Sigmoid colon (tissue), 7 donors: ENCODE data around the gene CCNF. TPM values are rescaled to one million over a fixed set of nuclear protein-coding genes. Genes with fewer than 3 reads are reported as not detected.
A peak's percentile ranks its signal among the peaks of the same experiment; 100 is the strongest.

ENCODE experiments used
- DNase-seq: peaks from one replicate; pipeline ENCODE4 v3.0.0-alpha.2; 2019
- H3K27ac ChIP-seq, 4 donors: fragments of 200-600 bp; sonication (generic); one replicate each; pipeline ENCODE4 v1.5.1; 2016 to 2019; ENCODE audit warnings: mild to moderate bottlenecking in 1 of 4
- H3K27me3 ChIP-seq, 3 donors: fragments of 200-600 bp; sonication (generic); one replicate each; pipeline ENCODE4 v1.5.1; 2019; ENCODE audit warnings: mild to moderate bottlenecking in 1 of 3
- H3K36me3 ChIP-seq, 4 donors: fragments of 200-600 bp; sonication (generic); one replicate each; pipeline ENCODE4 v1.5.1; 2016 to 2019
- H3K4me1 ChIP-seq, 4 donors: fragments of 200-600 bp; sonication (generic); one replicate each; pipeline ENCODE4 v1.5.1; 2017 to 2019
- H3K4me3 ChIP-seq, 4 donors: fragments of 200-600 bp; sonication (generic); one replicate each; pipeline ENCODE4 v1.5.1; 2017 to 2019; ENCODE audit warnings: mild to moderate bottlenecking in 2 of 4, moderate library complexity in 1 of 4
- H3K9me3 ChIP-seq, 4 donors: fragments of 200-600 bp in 3 of 4; sonication (generic) in 3 of 4; one replicate each; pipeline versions ENCODE4 v1.5.1 to v1.6.1; 2013 to 2019
- CTCF ChIP-seq, 4 experiments: fragments of 450-650 bp in 3 of 4; fragments of 200-600 bp in 1 of 4; IDR thresholded peaks; one replicate each; pipeline ENCODE4 v1.5.1; 2016 to 2019; ENCODE audit warnings: antibody characterized with exemption in 4 of 4, mild to moderate bottlenecking in 3 of 4, moderate library complexity in 2 of 4
- EP300 ChIP-seq, 4 donors: sonication (generic); formaldehyde crosslinking; IDR thresholded peaks; one replicate each; pipeline ENCODE4 v1.6.1; 2017; ENCODE audit warnings: antibody characterized with exemption in 4 of 4
- POLR2A ChIP-seq, 2 donors: fragments of 450-650 bp; IDR thresholded peaks; one replicate each; pipeline ENCODE4 v1.6.1; 2016; ENCODE audit warnings: antibody characterized with exemption in 2 of 2, mild to moderate bottlenecking in 2 of 2, moderate library complexity in 2 of 2
- POLR2AphosphoS5 ChIP-seq, 4 donors: sonication (generic); formaldehyde crosslinking; IDR thresholded peaks; one replicate each; pipeline ENCODE4 v1.6.1; 2017; ENCODE audit warnings: antibody characterized with exemption in 4 of 4
- WGBS, 2 donors: extraction: QIAGEN DNeasy Blood & Tissue Kit; methylation state at CpG; one replicate each; pipeline ENCODE4 v1.1.7; 2013; 5-methylcytosine and 5-hydroxymethylcytosine counted together
- intact Hi-C: fragments of 100-400 bp; cut with DNase I; formaldehyde crosslinking; loops from one replicate; pipeline ENCODE4 v1.15.1; 2023
- polyA plus RNA-seq, 3 donors: library from polyadenylated mRNA; stranded (reverse); fragments of 200-250 nt; gene quantifications; one replicate each; pipeline ENCODE4 v1.2.3, GENCODE V29; 2013
- total RNA-seq, 4 donors: library from RNA; depleted of rRNA; stranded (reverse); fragments of >200 nt; gene quantifications; one replicate each; pipeline ENCODE4 v1.1.0, GENCODE V29; 2016
- donor health status: healthy with polysubstance abuse.
- donor health status: Bipolar disorder and iron deficiency.
- donor health status: healthy.

The CCNF gene
- total and polyA plus RNA-seq, 7 donors = 0.60 to 11.6 (median 1.2) TPM

DNA sequence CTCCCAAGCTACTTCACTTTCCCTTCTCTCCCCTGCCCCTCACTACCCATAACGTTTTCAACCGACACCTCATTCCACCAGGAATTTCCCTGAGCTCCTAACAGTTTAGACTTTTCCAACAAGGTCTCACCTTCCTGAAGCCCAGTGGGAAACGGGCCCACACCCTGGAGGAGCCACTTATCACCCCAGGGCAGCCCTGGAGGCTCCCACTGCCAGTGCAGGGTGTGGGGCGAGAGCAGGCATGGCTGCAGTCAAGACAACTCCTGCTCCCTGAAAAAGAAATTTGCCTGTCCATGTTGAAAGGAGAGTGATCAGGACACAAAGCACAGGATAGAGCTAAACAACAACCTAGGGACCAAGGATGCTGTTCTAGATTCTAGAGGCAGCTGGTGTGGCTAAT, 1.7 kb upstream of the CCNF start:
- no peaks in the 10 kb centered on the region for H3K9me3 ChIP-seq
- no peak overlapping the region for H3K4me3 ChIP-seq
- no peak for TF ChIP-seq POLR2A (IDR thresholded peaks at IDR 0.05)
- no peak for TF ChIP-seq POLR2AphosphoS5 (IDR thresholded peaks at IDR 0.05)
- TF ChIP-seq EP300 (IDR thresholded peaks at IDR 0.05) = no peak
- TF ChIP-seq CTCF (IDR thresholded peaks at IDR 0.05) = no peak
- peak; percentile 42 for DNase-seq
- 83 to 91% methylated on average over 4 of the region's 4 CpGs for WGBS, 2 donors
- no peaks in the 10 kb centered on the region for H3K27me3 ChIP-seq
- H3K4me1 ChIP-seq = peaks cover 0 to 18% (median 14%) of the 10 kb centered on the region in 4 donors
- intact Hi-C loops = loop anchor here (5.0 kb wide), 3 partner anchors 55 to 455 kb away; partner anchors contain the start of gene FLYWCH2
- peaks cover 0 to 2% (median 0%) of the 10 kb centered on the region in 4 donors for H3K36me3 ChIP-seq
- H3K27ac ChIP-seq = no peak overlapping the region

GRCh38 chr16:2428051-2428783, 1.0 kb upstream of the CCNF start:
- WGBS, 2 donors = 21 to 35% methylated on average over 28 of the region's 28 CpGs
- Histone ChIP-seq H3K27me3 (no peaks in the 10 kb centered on the region), H3K4me1 (peaks cover 0 to 18% (median 14%) of the 10 kb centered on the region in 4 donors), H3K4me3 (peak overlapping the region; percentile 57 to 91 (median 80)), H3K9me3 (no peaks in the 10 kb centered on the region), H3K36me3 (peaks cover 0 to 9% (median 0%) of the 10 kb centered on the region in 4 donors), H3K27ac (peak overlapping the region; percentile 73 to 81 (median 76))
- DNase-seq = peak; percentile 67
- TF ChIP-seq CTCF (IDR thresholded peaks at IDR 0.05) = peak; percentile 10 to 18 (median 15)
- TF ChIP-seq EP300 (IDR thresholded peaks at IDR 0.05) = no peak
- intact Hi-C loops = loop anchor here (2.0 to 5.0 kb wide), 5 partner anchors 39 to 454 kb away; partner anchors contain the start of genes ABCA3 and FLYWCH2

DNA sequence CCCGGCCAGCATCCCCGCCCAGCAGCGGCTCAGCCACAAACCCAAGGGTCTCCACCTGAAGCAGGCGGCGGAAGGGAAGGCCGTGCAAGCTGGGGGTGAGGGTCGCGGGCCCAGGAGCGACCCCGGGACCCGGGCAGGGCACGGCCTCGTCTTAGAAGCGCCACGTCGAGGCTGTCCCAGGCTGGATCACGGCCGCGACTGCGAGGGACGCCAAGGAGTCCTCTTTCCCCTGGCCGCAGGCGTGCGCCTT, 538 bp upstream of the CCNF start:
- no peak for TF ChIP-seq EP300 (IDR thresholded peaks at IDR 0.05)
- TF ChIP-seq POLR2A (IDR thresholded peaks at IDR 0.05) = no peak
- no peak for TF ChIP-seq POLR2AphosphoS5 (IDR thresholded peaks at IDR 0.05)
- TF ChIP-seq CTCF (IDR thresholded peaks at IDR 0.05) = peak in 2 of 4 experiments; percentile 7 to 8
- 0 to 1% methylated on average over 24 of the region's 24 CpGs for WGBS, 2 donors
- Histone ChIP-seq H3K36me3 (peaks cover 0 to 11% (median 0%) of the 10 kb centered on the region in 4 donors), H3K4me1 (peaks cover 0 to 18% (median 14%) of the 10 kb centered on the region in 4 donors), H3K27ac (peak overlapping the region; percentile 73 to 81 (median 76)), H3K27me3 (no peaks in the 10 kb centered on the region), H3K9me3 (no peaks in the 10 kb centered on the region), H3K4me3 (peak overlapping the region; percentile 57 to 91 (median 80))
- intact Hi-C loops = loop anchor here (2.0 to 5.0 kb wide), 5 partner anchors 38 to 454 kb away; partner anchors contain the start of genes ABCA3 and FLYWCH2
- DNase-seq = no peak

- Histone ChIP-seq H3K27ac (peak overlapping the region; percentile 67 to 78 (median 76)), H3K4me3 (peak overlapping the region; percentile 76 to 91 (median 80)), H3K9me3 (no peaks in the 10 kb centered on the region), H3K4me1 (peaks cover 0 to 18% (median 14%) of the 10 kb centered on the region in 4 donors), H3K36me3 (peaks cover 0 to 11% (median 0%) of the 10 kb centered on the region in 4 donors), H3K27me3 (no peaks in the 10 kb centered on the region)
- TF ChIP-seq CTCF (IDR thresholded peaks at IDR 0.05) (no peak), EP300 (IDR thresholded peaks at IDR 0.05) (no peak)
- no peak for DNase-seq
- intact Hi-C loops = loop anchor here (2.0 to 5.0 kb wide), 5 partner anchors 37 to 452 kb away; partner anchors contain the start of genes ABCA3 and FLYWCH2
- 3% methylated on average over 46 of the region's 46 CpGs for WGBS, 2 donors
Measured at GRCh38 chr16:2429771-2430663, 770 bp downstream of the CCNF start.
